KG1 (cell line): Measurements from ENCODE around the gene NCF4.

Experiments used
- DNase-seq: peaks from one replicate; lab custom pipeline; 2025; lab: John Stamatoyannopoulos, UW

The NCF4 gene

GRCh38 chr22:36894266-36894665, 33.5 kb downstream of the NCF4 start:
- DNase-seq = no peak

GRCh38 chr22:36897611-36898010, 36.8 kb downstream of the NCF4 start:
- no peak for DNase-seq

GRCh38 chr22:36898690-36899089, 37.9 kb downstream of the NCF4 start:
- DNase-seq = no peak

GRCh38 chr22:36899498-36899897, 38.7 kb downstream of the NCF4 start:
- DNase-seq = no peak

- DNase-seq = no peak
Observed at GRCh38 chr22:36900225-36900624, 39.4 kb downstream of the NCF4 start.

GRCh38 chr22:36900880-36901279, 40.1 kb downstream of the NCF4 start:
- DNase-seq = no peak

GRCh38 chr22:36901411-36902142, 40.8 kb downstream of the NCF4 start:
- DNase-seq = no peak

- DNase-seq = no peak
Observed at GRCh38 chr22:36902143-36902926, 41.5 kb downstream of the NCF4 start.

GRCh38 chr22:36904260-36904880, 43.6 kb downstream of the NCF4 start:
- DNase-seq = no peak

GRCh38 chr22:36907253-36908195, 46.7 kb downstream of the NCF4 start:
- DNase-seq = no peak

- DNase-seq = no peak
Observed at GRCh38 chr22:36910461-36910860, 49.7 kb downstream of the NCF4 start.

- no peak for DNase-seq
Observed at GRCh38 chr22:36911887-36912661, 51.3 kb downstream of the NCF4 start.

- DNase-seq = no peak
Observed at GRCh38 chr22:36912694-36913426, 52.1 kb downstream of the NCF4 start.

- peak; percentile 48 for DNase-seq
Observed at GRCh38 chr22:36913427-36914389, 52.9 kb downstream of the NCF4 start, which contains the start of gene CSF2RB. TSS of gene CSF2RB (plus strand) at chr22:36913628. CDS start at chr22:36922208, 8,580 bp downstream.

GRCh38 chr22:36914390-36914752, 53.6 kb downstream of the NCF4 start:
- DNase-seq = no peak

- DNase-seq = no peak
Observed at GRCh38 chr22:36916034-36916433, 55.2 kb downstream of the NCF4 start.

GRCh38 chr22:36918586-36919284, 57.9 kb downstream of the NCF4 start:
- DNase-seq = no peak

GRCh38 chr22:36921309-36922104, 60.7 kb downstream of the NCF4 start:
- DNase-seq = peak; percentile 61
